IPS-20b (cell line): Measurements from ENCODE around the gene KPNB1.
A peak's percentile ranks its signal among the peaks of the same experiment; 100 is the strongest.

ENCODE experiments used
- H3K27ac ChIP-seq: one replicate; pipeline ENCODE4 v1.5.1; 2013; ENCODE audit warnings: low read length
- H3K27me3 ChIP-seq: 2 replicates; pipeline ENCODE4 v1.6.1; 2013; ENCODE audit warnings: mild to moderate bottlenecking, low read length, inconsistent platforms; ENCODE audit not compliant: insufficient read depth
- H3K36me3 ChIP-seq: 2 replicates; pipeline ENCODE4 v1.6.1; 2013; ENCODE audit warnings: low read depth, mild to moderate bottlenecking, inconsistent platforms, low read length, moderate library complexity; ENCODE audit not compliant: insufficient read depth
- H3K4me1 ChIP-seq: 2 replicates; pipeline ENCODE4 v1.6.1; 2013; ENCODE audit warnings: mild to moderate bottlenecking, control low read depth, inconsistent platforms, low read length, moderate library complexity; ENCODE audit not compliant: insufficient read depth
- H3K4me3 ChIP-seq: 2 replicates; pipeline ENCODE4 v1.5.1; 2013; ENCODE audit warnings: mild to moderate bottlenecking, low read length, inconsistent platforms
- H3K9ac ChIP-seq: 2 replicates; pipeline ENCODE4 v1.6.1; 2013; ENCODE audit warnings: low read depth, mild to moderate bottlenecking, inconsistent platforms, low read length, moderate library complexity
- H3K9me3 ChIP-seq: 2 replicates; pipeline ENCODE4 v1.6.1; 2013; ENCODE audit warnings: mild to moderate bottlenecking, low read depth, low read length, inconsistent platforms; ENCODE audit not compliant: insufficient read depth

Gene KPNB1

GRCh38 chr17:47649153-47649971, at the start of gene KPNB1:
Gene KPNB1 (plus strand): TSS chr17:47649919. CDS start chr17:47650245, 326 bp downstream.
- peak within 1 kb of the TSS; percentile 98 for H3K4me3 ChIP-seq
- H3K36me3 ChIP-seq = peaks cover 37% of the 10 kb centered on the region
- H3K9me3 ChIP-seq = no peaks in the 10 kb centered on the region
- H3K27me3 ChIP-seq = no peaks in the 10 kb centered on the region
- H3K9ac ChIP-seq = peak within 1 kb of the TSS; percentile 98
- H3K27ac ChIP-seq = peak within 1 kb of the TSS; percentile 90
- H3K4me1 ChIP-seq = peaks cover 12% of the 10 kb centered on the region

DNA sequence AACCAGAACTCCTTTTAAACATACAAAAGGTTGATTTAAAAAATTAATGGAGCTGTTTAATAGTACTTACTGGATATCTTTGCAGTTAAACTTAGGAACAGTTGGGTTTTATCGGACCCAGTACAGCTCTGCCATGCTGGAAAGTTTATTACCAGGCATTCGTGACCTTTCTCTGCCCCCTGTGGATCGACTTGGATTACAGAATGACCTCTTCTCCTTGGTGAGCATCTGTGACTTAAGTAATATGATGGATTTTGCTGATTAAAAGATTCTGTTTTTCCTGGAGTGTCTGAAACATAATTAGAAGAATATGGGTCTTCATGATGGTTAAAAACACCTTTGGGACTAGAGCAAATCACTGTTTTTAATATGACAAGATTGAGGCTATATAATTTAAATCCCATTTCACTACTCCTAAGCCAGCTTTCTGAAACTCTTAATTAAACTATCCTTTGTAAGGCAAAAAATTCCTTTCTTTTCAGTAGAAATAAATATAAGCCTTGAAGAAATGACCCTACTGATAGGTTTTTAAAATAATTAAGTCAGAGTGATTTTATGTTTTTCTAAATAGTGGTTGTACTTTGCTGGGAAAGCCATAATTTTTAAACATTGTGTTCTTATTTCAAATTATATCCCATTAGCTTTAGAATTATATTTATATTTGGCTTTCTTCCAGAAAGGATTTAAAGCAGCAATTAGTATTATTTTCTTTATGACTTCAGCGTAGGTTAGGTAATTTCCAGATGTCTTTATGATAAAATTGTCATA, 45.7 kb upstream of the KPNB1 start:
- Histone ChIP-seq H3K9me3 (no peaks in the 10 kb centered on the region), H3K36me3 (peaks cover 94% of the 10 kb centered on the region), H3K9ac (no peak overlapping the region), H3K27ac (no peak overlapping the region), H3K4me3 (no peak overlapping the region), H3K27me3 (no peaks in the 10 kb centered on the region), H3K4me1 (no peaks in the 10 kb centered on the region)

DNA sequence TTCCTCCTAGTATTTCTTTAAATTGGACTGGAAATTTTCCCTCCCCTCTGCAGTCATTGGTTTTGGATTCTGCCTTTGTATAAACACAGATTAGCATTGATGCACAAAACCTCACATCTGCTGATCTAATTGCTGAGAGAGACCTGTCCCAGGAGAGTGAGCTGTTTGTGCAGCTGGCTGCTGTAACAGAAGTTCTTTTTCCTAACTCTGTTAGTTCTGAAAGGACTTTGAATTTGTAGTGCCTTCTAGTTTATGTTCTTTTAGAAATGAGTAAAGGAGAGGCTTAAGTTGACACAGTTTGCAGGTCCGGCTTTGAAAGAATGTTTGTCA, 45.2 kb upstream of the KPNB1 start:
- Histone ChIP-seq H3K36me3 (peaks cover 94% of the 10 kb centered on the region), H3K4me3 (no peak overlapping the region), H3K9me3 (no peaks in the 10 kb centered on the region), H3K27ac (no peak overlapping the region), H3K27me3 (no peaks in the 10 kb centered on the region), H3K9ac (no peak overlapping the region), H3K4me1 (no peaks in the 10 kb centered on the region)

- no peak overlapping the region for H3K9ac ChIP-seq
- peaks cover 93% of the 10 kb centered on the region for H3K36me3 ChIP-seq
- H3K4me3 ChIP-seq = no peak overlapping the region
- no peaks in the 10 kb centered on the region for H3K4me1 ChIP-seq
- no peak overlapping the region for H3K27ac ChIP-seq
- no peaks in the 10 kb centered on the region for H3K27me3 ChIP-seq
- H3K9me3 ChIP-seq = no peaks in the 10 kb centered on the region
Measured at GRCh38 chr17:47605011-47605410, 44.7 kb upstream of the KPNB1 start.

DNA sequence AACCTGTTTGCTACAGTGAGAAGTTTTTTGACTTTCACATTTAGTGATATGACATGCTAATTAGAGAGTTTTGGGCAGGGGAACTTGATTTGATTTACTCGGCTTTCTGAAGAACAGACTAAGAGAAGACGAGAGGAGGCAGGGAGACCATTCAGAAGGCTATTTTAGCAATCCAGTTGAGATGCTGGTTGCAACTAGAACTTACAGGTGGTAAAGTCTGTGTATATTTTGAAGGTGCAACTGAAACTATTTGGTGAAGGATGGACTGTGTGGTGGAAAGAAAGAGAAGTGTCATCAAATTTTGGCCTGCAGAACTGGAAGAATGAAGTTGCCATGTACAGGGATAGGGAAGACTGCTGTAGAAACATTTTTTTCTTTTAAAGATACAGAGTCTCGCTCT, 42.2 kb upstream of the KPNB1 start:
- no peaks in the 10 kb centered on the region for H3K27me3 ChIP-seq
- H3K36me3 ChIP-seq = peaks cover 88% of the 10 kb centered on the region
- H3K4me1 ChIP-seq = no peaks in the 10 kb centered on the region
- H3K9ac ChIP-seq = no peak overlapping the region
- H3K27ac ChIP-seq = no peak overlapping the region
- no peak overlapping the region for H3K4me3 ChIP-seq
- no peaks in the 10 kb centered on the region for H3K9me3 ChIP-seq

DNA sequence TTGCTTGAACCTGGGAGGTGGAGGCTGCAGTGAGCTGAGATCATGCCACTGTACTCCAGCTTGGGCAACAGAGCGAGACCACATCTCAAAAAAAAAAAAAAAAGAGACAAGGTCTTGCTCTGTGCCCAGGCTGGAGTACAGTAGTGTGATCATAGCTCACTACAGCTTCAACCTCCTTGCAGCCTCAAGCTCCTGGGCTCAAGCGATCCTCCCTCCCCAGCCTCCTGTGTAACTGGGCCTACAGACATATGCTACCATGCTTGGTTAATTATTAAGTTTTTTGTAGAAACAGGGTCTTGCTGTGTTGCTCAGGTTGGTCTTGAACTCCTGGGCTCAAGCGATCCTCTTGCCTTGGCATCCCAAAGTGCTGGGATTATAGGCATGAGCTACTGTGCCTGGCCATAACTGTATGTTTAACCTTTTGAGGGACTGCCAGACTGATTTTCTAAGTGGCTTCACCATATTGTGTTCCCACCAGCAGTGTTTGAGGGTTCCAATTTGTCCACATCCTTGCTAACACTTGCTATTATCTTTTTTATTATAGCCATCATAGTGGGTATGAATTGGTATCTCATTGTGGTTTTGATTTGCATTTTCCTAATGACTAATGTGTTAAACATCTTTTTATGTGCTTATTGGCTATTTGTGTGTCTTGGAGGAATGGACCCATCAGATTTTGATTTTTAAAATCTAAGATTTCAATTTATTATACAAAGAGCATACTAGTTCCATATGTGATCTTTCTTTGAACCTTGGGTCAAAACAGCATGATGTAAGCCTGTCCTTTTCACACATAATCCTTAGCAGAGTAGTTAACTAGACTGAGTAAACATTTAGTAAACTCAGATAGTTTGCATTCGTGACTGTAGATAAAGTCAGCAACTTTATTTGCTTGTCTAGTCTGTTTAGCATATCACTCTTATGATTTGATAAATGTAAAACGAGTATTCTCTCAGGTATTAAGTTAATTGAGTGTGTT, 38.1 kb upstream of the KPNB1 start:
- Histone ChIP-seq H3K9ac (no peak overlapping the region), H3K36me3 (peaks cover 82% of the 10 kb centered on the region), H3K4me1 (no peaks in the 10 kb centered on the region), H3K27me3 (no peaks in the 10 kb centered on the region), H3K4me3 (no peak overlapping the region), H3K27ac (no peak overlapping the region), H3K9me3 (no peaks in the 10 kb centered on the region)

DNA sequence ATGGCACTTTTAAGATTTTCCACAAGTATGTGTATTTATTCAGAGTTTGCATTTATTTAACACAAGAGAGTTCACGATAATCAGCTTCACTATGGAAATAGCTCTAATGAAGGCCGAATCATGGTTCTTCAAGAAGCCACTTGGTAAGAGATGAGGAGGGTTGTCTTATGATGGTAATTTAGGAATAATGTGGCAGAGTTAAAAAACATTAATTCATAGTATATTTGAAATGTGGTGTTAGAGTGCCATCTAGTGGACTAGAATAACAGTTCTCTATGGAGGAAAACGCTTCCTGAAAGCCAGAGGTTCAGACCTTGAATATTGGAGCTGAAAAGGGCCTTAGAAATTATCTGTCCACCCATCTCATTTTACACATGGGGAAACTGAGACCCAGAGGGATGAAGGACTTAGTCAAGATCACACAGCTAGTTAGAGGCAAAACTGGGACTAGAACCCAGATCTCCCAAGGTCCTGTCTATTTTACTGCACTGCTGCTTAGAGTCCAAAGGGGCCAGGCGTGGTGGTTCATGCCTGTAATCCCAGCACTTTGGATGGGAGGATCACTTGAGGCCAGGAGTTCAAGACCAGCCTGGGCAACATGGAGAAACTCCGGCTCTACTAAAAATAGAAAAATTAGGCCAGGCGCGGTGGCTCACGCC, 33.8 kb upstream of the KPNB1 start:
- Histone ChIP-seq H3K9me3 (no peaks in the 10 kb centered on the region), H3K36me3 (peaks cover 82% of the 10 kb centered on the region), H3K4me3 (no peak overlapping the region), H3K27me3 (no peaks in the 10 kb centered on the region), H3K27ac (no peak overlapping the region), H3K4me1 (no peaks in the 10 kb centered on the region), H3K9ac (no peak overlapping the region)

- H3K27me3 ChIP-seq = no peaks in the 10 kb centered on the region
- H3K4me3 ChIP-seq = no peak overlapping the region
- no peak overlapping the region for H3K9ac ChIP-seq
- peaks cover 14% of the 10 kb centered on the region for H3K4me1 ChIP-seq
- H3K9me3 ChIP-seq = no peaks in the 10 kb centered on the region
- no peak overlapping the region for H3K27ac ChIP-seq
- H3K36me3 ChIP-seq = peaks cover 86% of the 10 kb centered on the region
Measured at GRCh38 chr17:47618410-47618809, 31.3 kb upstream of the KPNB1 start.

- no peak overlapping the region for H3K27ac ChIP-seq
- no peaks in the 10 kb centered on the region for H3K27me3 ChIP-seq
- peaks cover 76% of the 10 kb centered on the region for H3K36me3 ChIP-seq
- H3K9me3 ChIP-seq = no peaks in the 10 kb centered on the region
- H3K4me3 ChIP-seq = no peak overlapping the region
- peaks cover 14% of the 10 kb centered on the region for H3K4me1 ChIP-seq
- no peak overlapping the region for H3K9ac ChIP-seq
Measured at GRCh38 chr17:47620503-47621245, 29.0 kb upstream of the KPNB1 start.

DNA sequence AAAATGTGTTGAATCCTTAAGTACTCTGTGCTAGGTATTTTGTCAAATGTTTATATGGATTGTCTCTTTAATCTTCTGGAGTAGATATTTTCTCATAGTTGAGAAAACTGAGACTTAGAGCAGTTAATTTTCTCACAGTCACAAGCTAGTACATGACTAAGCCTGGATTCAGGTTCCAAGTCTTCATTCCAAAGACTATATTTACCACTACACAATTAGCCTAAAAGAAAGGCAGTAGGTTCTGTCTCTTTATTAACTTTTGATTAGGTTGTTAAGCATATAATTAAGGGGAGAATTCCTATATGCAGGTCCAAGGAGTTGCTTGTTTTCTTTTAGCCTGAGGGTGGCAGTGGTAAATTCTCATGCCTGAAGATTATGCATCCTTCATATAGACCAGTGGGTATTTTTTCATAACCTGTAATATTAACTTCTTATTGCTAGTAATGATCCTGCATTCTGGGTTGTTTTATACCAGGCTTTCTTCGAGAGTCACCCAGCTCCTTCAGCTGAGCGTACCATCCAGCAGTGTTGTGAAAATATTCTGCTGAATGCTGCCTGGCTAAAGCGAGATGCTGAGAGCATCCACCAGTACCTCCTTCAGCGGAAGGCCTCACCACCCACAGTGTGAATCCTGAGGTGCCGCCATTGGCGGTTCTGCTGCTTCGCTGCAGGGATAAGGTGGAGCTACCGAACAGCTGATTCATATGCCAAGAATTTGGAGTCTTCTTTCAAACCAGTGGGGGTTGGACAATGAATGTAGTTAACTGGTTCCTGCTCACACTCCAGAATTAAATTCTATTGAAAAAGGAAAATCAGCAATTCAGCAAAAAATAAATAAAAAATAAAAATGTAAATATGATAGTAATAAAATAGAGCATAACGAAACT, 28.2 kb upstream of the KPNB1 start:
- no peak overlapping the region for H3K27ac ChIP-seq
- H3K4me1 ChIP-seq = peaks cover 14% of the 10 kb centered on the region
- no peaks in the 10 kb centered on the region for H3K27me3 ChIP-seq
- no peaks in the 10 kb centered on the region for H3K9me3 ChIP-seq
- H3K9ac ChIP-seq = no peak overlapping the region
- H3K36me3 ChIP-seq = peaks cover 75% of the 10 kb centered on the region
- H3K4me3 ChIP-seq = no peak overlapping the region
